Muscle of arm (tissue), 12 donors: Measurements from ENCODE around the gene EZR. TPM values are rescaled to one million over a fixed set of nuclear protein-coding genes. Genes with fewer than 3 reads are reported as not detected.

Experiments used
- DNase-seq: peaks from one replicate; pipeline ENCODE4 v3.0.0-alpha.2; 2013
- polyA plus RNA-seq, 12 donors: library from polyadenylated mRNA; unstranded; fragments of 120-200 nt; gene quantifications; one replicate each; pipeline ENCODE4 v1.2.1, GENCODE V29; 2013; ENCODE audit not compliant: insufficient read length in 12 of 12

The EZR gene
- polyA plus RNA-seq, 12 donors, result 24.0 to 86.6 (median 33.7) TPM; not detected in 1

DNA sequence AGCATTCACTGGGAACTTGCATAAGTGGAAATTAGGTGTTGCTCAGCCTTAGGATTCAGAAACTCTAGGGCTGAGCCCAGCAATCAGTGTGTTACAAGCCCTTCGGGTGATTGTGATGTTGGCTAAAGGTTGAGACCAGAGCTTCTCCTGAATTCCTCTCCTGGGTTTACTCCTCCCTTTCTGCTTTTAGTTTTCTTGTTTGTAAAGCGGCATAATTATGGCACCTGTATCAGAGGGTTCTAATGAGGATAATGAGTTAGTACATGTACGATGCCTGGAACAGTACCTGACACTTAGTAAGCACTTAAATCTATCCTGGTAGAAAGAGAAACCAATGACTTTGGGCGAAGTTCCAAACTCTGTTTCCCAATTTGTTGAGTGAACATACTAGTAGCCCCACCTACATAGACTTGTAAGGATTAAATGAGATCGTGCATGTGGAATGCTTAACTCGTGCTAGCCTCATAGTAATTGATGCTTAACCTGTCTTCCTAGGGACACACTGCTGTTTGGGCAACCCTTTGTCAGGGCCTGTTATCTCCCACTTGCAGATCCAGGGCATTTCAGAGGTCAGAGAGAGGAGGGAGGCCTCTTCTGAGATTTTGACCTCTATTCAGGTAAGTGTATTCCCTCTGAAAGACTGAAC, 932 bp upstream of the EZR start:
- no peak for DNase-seq

DNA sequence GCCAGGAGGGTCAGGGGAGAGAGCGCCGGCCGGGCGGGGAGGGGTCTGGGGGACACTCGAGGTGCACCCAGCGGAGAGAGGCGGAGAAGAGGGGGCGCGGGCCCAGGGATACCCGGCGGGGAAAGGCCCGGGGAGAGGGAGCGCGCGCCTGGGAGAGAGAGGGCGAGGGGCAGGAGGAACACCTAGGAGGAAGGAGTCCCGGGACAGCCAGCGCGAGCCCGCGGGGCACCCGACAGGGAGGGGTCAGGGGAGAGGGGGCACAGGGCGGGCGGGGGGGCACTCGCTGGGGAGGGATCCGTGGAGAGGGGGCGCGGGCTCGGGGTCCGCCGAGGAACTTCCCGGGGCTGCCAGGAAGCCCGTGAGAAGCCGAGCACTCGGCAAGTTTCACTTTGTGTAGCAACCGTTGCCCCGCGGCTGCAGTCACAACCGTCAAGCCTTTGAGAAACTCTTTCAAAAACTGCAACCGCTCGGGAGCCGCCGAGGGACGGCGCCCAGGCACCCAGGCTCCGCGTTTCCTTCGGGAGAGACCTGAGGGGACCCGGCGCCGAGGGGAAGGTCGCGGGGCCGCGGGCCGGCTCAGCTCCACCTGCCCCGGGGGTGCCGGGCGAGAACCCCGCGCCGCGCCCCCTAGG, 471 bp downstream of the EZR start:
- no peak for DNase-seq

- no peak for DNase-seq
These were observed 1.2 kb downstream of the EZR start for GRCh38 chr6:158817728-158818580.

DNA sequence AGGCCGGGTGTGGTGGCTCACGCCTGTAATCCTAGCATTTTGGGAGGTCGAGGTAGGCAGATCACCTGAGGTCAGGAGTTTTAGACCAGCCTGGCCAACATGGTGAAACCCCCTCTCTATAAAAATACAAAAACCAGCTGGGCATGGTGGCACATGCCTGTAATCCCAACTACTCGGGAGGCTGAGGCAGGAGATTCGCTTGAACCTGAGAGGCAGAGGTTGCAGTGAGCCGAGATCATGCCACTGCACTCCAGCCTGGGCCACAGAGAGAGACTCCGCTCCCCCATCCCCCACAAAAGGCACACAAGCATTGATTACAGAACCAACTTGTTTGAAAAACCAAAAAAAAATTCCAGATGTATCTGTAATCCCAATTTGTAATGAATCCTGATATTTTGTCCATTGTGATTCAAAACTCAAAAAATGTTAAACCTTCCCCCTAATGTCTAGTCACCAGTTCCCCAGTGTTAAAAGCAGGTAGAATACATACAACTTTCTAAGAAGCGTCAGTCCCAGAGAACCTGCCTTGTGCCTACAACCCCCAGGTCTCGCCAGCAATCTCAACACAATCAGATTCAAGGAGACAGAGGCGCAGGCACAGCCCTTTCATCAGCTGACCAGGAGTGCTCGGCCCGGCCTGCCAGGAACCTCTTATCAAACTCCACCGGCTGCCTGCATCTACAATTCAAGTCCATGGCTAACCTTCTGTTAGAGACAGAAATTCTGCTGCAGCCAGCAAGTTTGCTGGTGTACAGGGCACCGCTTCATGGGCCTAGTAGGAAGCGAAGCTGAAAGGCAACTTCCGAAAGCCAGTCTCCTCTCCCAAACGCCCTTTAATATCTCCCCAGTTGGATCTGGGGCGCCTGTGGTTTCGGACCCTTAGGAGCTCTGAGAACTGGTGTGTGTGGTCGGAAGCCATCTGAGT, 2.1 kb downstream of the EZR start:
- no peak for DNase-seq

- DNase-seq, result no peak
These were observed 2.8 kb downstream of the EZR start for GRCh38 chr6:158816329-158816728.

DNA sequence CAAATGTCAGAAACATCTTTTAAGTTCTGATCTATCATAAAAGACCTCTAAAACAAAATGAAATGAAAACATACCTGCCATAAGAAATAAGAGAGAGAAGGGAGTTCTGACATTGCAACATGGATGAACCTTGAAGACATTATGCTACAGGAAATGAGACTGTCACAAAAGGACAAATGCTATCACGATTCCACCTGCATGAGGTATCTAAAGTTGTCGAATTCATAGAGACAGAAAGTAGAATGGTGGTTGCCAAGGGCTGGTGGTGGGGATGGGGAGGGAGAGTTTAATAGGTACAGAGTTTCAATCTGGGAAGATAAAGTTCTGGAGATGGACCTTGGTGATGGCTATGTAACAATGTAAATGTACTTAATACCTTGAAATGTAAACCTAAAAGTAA, 3.3 kb downstream of the EZR start:
- no peak for DNase-seq

GRCh38 chr6:158815379-158815724, 3.8 kb downstream of the EZR start:
- no peak for DNase-seq

DNA sequence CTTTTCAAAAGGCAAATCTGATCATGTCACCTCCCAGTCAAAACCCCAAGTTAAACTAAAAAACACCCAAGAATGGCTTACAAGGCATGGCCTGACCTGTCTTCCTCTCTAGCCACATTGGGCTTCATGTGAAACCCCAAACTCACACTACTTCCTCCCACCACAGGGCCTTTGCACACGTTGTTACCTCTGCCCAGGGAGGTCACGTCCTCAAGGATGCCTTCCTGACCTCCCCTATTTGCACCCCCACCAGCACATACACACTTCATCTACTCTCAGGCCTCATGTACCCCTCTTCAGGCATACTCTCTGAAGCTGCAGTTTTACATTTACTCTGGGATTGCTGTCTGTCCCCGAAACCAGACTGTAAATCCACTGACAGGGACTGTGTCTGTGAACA, 6.1 kb downstream of the EZR start:
- DNase-seq, result no peak

- DNase-seq, result no peak
These were observed 6.6 kb downstream of the EZR start for GRCh38 chr6:158812611-158813010.

DNA sequence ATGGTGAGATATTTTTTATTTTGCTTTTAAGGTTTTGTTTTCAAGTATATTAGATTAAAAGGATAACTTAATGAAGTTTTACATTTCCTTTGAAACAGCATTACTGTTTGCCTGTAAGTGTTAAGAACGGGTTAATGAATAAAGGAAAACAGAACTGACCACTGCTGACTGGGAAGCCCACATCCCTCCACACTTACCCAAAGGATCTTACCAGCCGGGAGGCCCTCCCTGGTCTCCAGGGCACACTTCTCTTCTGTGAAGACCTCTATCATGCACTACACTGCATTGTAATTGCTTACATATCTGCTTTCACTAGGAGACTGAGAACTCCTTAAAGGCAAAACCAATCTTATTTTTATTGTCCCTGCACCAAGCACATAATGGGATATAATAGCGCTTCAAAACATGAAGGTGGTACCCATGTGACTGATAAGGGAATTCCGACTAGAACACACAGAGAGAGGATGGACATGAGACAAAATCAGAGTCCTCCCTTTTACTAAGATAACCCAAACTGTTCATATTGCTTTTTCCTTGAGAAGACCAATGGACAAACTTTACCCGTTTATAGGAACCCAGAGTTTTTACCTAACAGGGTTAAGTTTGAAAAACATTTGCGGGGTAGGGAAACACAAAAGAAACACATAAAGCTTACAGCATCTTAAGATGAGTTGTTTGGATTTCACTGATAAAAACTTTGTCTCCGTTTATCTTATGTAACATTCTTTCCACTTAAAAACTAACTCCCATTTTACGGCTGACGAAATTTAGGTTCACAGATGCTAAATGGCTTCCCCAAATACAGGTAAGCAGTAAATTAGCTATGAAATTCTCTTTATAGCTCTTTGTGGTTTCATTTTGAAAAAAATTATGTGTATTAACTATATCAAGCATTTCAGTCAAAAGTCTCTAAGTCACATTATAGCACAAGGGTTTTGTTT, 8.7 kb downstream of the EZR start:
- DNase-seq, result no peak

GRCh38 chr6:158808941-158809678, 10.1 kb downstream of the EZR start:
- no peak for DNase-seq

GRCh38 chr6:158808442-158808833, 10.7 kb downstream of the EZR start:
- DNase-seq, result no peak

DNA sequence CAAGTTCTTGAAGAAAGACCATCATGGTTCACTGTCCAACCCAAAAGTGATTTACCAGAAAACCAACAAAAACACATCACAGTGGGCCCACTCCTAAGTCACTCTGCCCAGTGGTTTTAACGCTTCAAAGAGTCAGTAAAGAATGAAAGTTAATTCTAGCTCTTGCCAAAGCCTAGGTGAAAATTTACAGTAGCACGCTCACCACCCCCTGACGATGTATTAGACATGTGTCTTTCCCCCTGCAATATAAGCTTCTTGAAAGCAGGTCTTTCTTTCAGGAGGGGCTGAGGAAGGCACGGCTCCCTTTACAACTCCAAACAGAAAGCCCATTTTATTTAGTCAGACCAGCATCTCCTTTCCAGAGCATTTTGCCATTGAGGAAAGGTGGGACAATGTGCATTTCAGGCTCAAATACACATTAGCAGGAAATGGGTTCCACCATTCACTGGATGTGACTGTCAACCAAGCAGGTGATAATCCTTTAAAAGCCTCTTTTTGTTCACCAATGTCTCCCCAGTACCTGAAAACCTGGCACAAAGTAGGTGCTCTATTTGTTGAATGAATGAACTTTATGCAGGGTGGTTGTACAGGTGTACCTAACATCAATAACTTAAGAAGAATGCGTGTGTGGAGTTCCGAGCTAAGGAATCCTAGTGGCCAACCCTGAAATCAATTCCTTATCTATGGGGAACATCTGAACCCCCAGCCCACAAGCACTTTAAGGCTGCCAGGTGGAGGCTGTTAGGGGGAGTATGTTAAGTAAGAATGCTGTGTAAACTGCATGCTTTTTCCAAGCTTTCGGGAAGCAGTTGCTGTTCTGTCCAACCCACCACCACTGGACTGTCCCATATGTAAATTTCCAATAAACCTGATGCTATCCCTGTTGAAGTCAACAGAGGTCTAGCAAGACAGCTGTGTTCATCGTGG, 11.4 kb downstream of the EZR start:
- DNase-seq, result no peak

DNA sequence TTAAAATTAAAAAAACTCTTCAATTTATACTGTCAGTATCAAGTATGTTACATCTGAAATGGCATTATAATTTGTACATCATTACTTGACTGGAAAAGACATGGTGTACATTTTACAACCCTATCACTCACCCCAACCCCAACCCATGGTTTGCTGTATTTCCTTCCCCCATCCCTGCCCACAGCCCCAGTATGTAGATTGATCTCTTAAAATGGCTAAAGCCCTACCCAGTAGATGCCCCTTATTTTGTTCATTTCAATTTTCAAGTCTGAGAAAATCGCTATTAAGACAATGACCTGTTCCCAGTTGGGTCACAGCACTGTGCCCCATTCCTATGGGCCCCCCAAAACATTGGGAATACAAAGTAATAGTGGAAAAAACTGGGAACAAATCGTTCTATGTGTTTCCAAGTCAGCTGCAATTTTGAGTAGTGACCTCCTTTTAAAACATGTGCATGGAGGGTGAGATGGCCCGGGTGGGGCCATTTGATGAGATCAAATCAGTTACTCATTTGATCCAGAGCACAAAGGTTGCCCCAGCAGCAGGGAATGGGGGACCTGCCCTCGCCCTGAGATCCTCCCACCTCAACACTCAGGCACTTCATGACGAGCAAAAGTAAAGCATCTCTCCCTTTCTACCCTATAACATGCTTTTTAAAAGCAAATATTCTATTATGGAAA, 13.3 kb downstream of the EZR start:
- no peak for DNase-seq

GRCh38 chr6:158804207-158804606, 15.0 kb downstream of the EZR start:
- no peak for DNase-seq

- no peak for DNase-seq
These were observed 15.4 kb downstream of the EZR start for GRCh38 chr6:158803733-158804143.

GRCh38 chr6:158801655-158802294, 17.4 kb downstream of the EZR start:
- DNase-seq, result no peak
